ENCODE measurements around the gene CDC7. TPM values are rescaled to one million over a fixed set of nuclear protein-coding genes. Genes with fewer than 3 reads are reported as not detected.
A peak's percentile ranks its signal among the peaks of the same experiment; 100 is the strongest.
"Not testable (repeated sequence)": the region's sequence is repeated elsewhere in the genome, so short reads cannot be mapped to it uniquely, and the experiment has no call there.

CDC7 gene
- total and polyA plus RNA-seq, 2 experiments from 2014 or later: 4.7 to 5.4 TPM

DNA sequence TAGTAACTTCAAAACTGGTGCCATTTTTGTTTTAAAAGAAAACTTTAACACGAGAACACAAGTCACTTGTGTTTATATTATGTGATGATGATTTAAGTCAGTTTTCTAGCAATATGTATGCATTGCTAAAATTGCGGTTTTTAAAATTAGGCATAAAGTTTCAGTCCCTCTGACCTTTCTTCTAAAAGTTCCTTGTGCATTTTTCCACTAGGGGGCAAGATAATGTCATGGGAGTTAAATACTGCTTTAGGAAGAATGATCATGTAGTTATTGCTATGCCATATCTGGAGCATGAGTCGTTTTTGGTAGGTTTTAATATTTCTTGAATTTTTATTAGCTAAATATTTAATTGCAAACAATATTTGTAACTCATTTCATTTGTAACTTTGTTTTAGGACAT is 10.7 kb downstream of the CDC7 start:
- peak; percentile 54 to 72 for DNase-seq (ENCODE audit: low read depth in 1 of 2, low spot score in 1 of 2)
- Histone ChIP-seq H3K27me3 (no peaks in the 10 kb centered on the region), H3K9me3 (ENCODE audit: low read depth) (no peaks in the 10 kb centered on the region), H3K36me3 (no peaks in the 10 kb centered on the region), H3K4me1 (ENCODE audit: low read depth) (no peaks in the 10 kb centered on the region), H3K4me3 (no peak overlapping the region), H3K27ac (no peak overlapping the region)
- TF ChIP-seq, protein P1, sequence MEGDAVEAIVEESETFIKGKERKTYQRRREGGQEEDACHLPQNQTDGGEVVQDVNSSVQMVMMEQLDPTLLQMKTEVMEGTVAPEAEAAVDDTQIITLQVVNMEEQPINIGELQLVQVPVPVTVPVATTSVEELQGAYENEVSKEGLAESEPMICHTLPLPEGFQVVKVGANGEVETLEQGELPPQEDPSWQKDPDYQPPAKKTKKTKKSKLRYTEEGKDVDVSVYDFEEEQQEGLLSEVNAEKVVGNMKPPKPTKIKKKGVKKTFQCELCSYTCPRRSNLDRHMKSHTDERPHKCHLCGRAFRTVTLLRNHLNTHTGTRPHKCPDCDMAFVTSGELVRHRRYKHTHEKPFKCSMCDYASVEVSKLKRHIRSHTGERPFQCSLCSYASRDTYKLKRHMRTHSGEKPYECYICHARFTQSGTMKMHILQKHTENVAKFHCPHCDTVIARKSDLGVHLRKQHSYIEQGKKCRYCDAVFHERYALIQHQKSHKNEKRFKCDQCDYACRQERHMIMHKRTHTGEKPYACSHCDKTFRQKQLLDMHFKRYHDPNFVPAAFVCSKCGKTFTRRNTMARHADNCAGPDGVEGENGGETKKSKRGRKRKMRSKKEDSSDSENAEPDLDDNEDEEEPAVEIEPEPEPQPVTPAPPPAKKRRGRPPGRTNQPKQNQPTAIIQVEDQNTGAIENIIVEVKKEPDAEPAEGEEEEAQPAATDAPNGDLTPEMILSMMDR (IDR thresholded peaks at IDR 0.05; ENCODE audit: low read depth, low read length): peak; percentile 72

DNA sequence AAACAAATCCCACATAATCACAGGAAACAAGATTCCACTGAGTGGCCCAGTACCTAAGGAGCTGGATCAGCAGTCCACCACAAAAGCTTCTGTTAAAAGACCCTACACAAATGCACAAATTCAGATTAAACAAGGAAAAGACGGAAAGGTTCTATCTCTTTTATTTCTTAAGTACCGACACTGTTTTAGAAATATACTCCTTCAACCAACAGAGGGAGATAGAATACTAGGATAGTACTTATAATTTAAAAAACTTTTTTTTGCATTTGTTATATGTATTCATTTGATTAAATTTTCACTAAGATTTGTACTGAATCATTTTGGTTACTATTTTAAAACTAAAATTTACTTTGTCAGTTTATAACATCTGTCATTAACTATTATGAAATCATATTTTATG is 12.5 kb downstream of the CDC7 start:
- H3K36me3 ChIP-seq: no peaks in the 10 kb centered on the region
- no peak overlapping the region for H3K27ac ChIP-seq
- no peaks in the 10 kb centered on the region for H3K9me3 ChIP-seq (ENCODE audit: low read depth)

DNA sequence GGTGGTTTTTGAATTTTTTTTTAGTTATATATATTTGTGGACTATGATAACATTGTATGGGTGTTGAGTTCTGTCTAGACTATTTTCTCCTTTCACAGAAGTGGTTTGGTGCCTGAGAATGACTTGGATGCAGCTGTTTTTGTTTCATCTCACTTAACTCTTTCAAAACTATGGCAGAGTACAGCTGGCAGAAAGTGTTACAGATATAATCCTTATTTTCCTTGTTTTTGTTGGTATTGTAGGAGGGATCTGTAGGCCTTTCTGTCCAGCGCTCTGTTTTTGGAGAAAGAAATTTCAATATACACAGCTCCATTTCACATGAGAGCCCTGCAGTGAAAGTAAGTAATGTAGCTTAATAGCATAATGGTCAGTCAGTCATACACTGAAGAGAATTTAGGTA is 13.1 kb downstream of the CDC7 start:
- Histone ChIP-seq H3K4me3 (no peak overlapping the region), H3K9me3 (ENCODE audit: low read depth) (no peaks in the 10 kb centered on the region), H3K27ac (no peak overlapping the region), H3K27me3 (no peaks in the 10 kb centered on the region), H3K36me3 (no peaks in the 10 kb centered on the region), H3K4me1 (ENCODE audit: low read depth) (no peaks in the 10 kb centered on the region)
- no peak for DNase-seq (ENCODE audit: low read depth in 1 of 2, low spot score in 1 of 2)
- TF ChIP-seq, protein P1 (IDR thresholded peaks at IDR 0.05; ENCODE audit: low read depth, low read length): no peak

More for the DNA sequence above, 12.5 kb downstream of the CDC7 start:
- TF ChIP-seq, protein P1 (IDR thresholded peaks at IDR 0.05; ENCODE audit: low read depth, low read length): peak; percentile 34
- Histone ChIP-seq H3K4me3 (no peak overlapping the region), H3K27me3 (no peaks in the 10 kb centered on the region), H3K4me1 (ENCODE audit: low read depth) (no peaks in the 10 kb centered on the region)
- peak; percentile 12 to 57 for DNase-seq (ENCODE audit: low read depth in 1 of 2, low spot score in 1 of 2)

DNA sequence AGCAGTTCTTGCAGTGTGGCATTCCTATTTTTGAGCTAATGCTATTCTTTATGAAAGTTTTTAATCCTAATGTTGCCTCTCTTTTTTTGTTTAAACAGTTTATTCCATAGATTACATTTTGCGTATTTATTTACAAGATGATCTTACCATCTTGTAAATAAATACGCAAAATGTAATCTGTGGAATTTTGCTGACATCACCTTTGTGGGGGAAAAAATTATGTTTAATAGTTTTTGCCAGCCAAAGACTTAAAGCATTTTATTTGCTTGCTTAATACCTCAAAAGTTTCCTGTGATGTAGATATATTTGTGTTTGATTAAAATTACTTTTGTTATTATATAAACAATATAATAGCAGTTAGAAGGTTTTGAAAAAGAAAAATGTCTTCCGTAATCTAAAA is 15.3 kb downstream of the CDC7 start:
- Histone ChIP-seq H3K9me3 (ENCODE audit: low read depth) (no peaks in the 10 kb centered on the region), H3K4me3 (no peak overlapping the region), H3K27ac (no peak overlapping the region), H3K36me3 (no peaks in the 10 kb centered on the region), H3K4me1 (ENCODE audit: low read depth) (no peaks in the 10 kb centered on the region), H3K27me3 (no peaks in the 10 kb centered on the region)
- TF ChIP-seq, protein P1 (IDR thresholded peaks at IDR 0.05; ENCODE audit: low read depth, low read length): no peak
- no peak for DNase-seq (ENCODE audit: low read depth in 1 of 2, low spot score in 1 of 2)

DNA sequence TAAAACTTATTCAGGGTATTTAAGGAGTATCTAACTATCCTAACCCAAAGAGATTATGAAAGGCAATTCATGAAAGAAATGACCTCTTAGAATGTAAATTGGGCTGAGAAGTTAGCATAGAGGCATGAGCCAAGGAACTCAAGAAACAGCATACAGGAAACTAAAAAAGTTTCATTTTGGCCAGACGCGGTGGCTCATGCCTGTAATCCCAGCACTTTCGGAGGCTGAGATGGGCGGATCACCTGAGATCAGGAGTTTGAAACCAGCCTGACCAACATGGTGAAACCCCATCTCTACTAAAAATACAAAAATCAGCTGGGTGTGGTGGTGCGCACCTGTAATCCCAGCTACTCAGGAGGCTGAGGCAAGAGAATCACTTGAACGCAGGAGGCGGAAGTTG is 16.0 kb downstream of the CDC7 start:
- not testable (repeated sequence) for H3K4me3 ChIP-seq; DNase-seq (ENCODE audit: low read depth in 1 of 2, low spot score in 1 of 2); H3K36me3 ChIP-seq; H3K27me3 ChIP-seq; H3K27ac ChIP-seq; H3K4me1 ChIP-seq (ENCODE audit: low read depth); H3K9me3 ChIP-seq (ENCODE audit: low read depth)

DNA sequence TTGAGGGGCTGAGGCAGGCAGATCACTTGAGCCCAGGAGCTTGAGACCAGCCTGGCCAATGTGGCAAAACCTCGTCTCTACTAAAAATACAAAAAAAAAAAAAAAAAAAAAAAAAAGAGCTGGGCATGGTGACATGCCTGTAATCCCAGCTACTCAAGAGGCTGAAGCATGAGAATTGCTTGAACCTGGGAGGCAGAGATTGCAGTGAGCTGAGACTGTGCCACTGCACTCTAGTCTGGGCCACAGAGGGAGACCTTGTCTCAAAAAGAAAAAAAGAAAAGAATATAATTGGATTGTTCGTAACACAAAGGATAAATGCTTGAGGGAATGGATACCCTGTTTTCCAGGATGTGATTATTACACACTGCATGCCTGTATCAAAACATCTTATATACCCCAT is 18.5 kb downstream of the CDC7 start:
- not testable (repeated sequence) for H3K4me3 ChIP-seq; H3K36me3 ChIP-seq; DNase-seq (ENCODE audit: low read depth in 1 of 2, low spot score in 1 of 2); H3K27me3 ChIP-seq; H3K27ac ChIP-seq; H3K9me3 ChIP-seq (ENCODE audit: low read depth)
- peaks cover 13% of the 10 kb centered on the region for H3K4me1 ChIP-seq (ENCODE audit: low read depth)

DNA sequence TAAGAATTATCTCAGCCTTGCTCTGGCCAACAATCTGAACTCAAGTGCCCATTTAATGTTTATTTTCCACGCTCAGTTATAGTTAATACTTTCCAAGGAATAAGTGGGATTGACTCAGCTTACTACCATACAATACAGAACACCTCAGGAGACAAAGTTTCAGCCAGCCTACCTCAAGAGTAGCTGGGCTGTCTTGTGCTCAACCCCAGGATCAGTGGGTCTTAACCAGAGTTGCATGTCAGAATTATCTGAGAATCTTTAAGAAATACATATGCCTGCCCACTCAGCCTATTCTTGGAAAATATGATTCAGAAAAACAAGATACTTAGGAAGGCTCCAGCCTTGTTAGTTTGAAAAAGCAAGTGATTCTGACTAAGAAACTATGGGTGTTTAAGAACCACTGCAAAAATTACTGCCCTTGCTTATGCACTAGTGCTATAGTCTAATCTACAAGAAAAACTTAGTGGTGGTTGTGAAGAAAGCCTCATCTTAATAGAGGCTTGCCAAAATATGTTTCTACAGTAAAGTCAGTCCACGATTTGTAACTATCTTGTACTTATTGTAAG is 20.4 kb downstream of the CDC7 start:
- Histone ChIP-seq H3K9me3 (ENCODE audit: low read depth) (no peaks in the 10 kb centered on the region), H3K4me1 (ENCODE audit: low read depth) (peaks cover 13% of the 10 kb centered on the region), H3K36me3 (no peaks in the 10 kb centered on the region), H3K27ac (no peak overlapping the region), H3K27me3 (no peaks in the 10 kb centered on the region), H3K4me3 (no peak overlapping the region)
- TF ChIP-seq, protein P1 (IDR thresholded peaks at IDR 0.05; ENCODE audit: low read depth, low read length): no peak
- DNase-seq (ENCODE audit: low read depth in 1 of 2, low spot score in 1 of 2): no peak

Measured in cardiac muscle cell (in vitro differentiated cells and primary cell).